GM18505 (cell line): ENCODE measurements around the gene PNPLA1.

Experiments
- ATAC-seq: cut with Tn5 transposase; IDR thresholded peaks from one replicate; pipeline ENCODE4 v1.9.1; 2021; ENCODE audit not compliant: unreplicated experiment
- POLR2A ChIP-seq: IDR thresholded peaks from 4 replicates; pipeline ENCODE4 v1.6.1; 2011; ENCODE audit warnings: borderline replicate concordance; ENCODE audit not compliant: insufficient read depth, insufficient read length; ENCODE audit errors: extremely low read depth

PNPLA1 gene

DNA sequence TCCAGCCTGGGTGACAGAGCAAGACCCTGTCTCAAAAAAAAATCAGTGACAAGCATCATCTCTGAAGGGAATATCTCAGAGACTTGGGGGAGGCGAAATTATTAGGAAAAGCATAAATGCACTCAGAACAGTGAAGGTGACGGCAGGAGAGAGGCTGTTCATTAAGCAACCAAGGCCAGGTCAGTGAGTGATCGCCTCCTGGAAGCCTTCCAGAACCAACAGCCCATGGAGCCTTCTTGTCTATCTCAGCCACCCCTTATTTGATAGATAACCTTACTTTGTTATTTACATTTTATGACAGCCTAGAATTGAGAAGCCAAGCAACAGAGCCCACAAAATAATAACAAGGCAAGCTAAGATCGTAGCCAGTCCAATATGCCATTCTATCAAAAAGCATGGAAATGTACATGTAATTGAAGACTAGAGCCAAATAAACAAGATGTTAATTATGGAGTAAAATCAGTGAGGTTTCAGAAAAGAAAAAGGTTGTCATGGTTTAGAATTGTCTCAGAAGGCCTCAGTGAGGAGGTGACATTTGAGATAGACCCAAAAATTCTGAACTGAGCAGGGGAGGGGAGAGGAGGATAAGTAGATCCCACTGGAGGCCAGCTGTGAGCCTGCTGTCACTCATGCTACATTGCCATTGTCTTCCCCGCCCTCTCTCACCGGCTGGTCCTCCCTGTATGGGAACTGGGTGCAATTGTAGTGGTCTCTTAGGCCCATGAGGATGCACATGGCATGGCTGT is 49.0 kb downstream of the PNPLA1 start:
- ATAC-seq, result no peak

DNA sequence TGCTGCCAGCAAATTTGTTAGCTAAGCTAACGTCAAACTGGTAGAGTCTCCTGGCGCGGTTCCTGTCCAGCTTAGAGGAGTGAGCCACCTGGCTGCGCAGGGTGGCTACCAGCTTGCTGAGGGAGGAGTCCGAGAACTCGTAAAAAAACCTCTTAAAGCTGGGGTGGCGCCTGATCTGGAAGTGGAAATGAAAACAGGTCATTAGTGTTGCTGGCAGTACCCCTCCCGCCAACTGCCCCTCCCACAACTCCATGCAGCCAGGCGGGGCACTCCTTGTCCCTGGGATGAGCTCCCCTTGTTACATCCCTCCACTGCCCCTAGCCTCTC is 49.5 kb downstream of the PNPLA1 start:
- no peak for ATAC-seq
- no peak for TF ChIP-seq POLR2A

More for the DNA sequence above, 49.0 kb downstream of the PNPLA1 start:
- TF ChIP-seq POLR2A, result no peak

DNA sequence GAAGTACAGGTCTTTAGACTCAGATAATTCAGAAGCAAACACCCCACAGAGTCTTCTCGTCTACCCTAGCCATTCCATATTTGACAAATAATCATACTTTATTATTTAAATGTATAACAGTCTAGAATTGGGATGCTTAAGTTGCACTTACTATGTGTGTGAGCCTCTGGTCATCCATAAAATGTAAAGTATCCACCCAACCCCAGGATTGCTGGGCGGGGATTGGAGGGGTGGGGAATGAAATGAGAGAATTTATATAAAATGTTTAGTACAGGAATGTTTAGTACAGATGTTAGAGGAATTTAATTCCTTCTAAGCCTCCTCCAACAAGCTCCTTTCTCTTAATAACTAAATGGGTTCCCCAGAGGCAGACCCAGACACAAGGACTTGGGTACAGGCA is 50.0 kb downstream of the PNPLA1 start:
- TF ChIP-seq POLR2A, result no peak
- ATAC-seq, result no peak

DNA sequence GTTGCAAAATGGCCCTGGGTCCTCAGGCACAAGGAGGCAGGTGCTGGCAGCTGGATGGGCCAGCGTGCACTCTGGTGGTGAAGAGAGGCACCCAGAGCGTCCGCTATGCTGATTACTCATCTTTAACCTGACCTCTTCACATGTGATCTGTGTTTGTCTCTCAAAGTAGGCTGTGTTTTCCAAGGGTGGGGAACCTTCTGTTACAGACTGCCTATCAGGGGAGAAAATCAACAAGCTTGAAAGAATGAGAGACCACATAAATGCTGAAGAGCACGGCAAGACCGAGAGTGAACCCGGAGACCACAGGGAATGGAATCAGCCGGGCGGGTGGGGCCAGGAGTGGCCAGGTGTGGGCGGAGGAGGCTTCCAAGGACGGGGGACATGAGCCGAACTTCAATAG is 50.6 kb downstream of the PNPLA1 start:
- ATAC-seq, result no peak
- no peak for TF ChIP-seq POLR2A

DNA sequence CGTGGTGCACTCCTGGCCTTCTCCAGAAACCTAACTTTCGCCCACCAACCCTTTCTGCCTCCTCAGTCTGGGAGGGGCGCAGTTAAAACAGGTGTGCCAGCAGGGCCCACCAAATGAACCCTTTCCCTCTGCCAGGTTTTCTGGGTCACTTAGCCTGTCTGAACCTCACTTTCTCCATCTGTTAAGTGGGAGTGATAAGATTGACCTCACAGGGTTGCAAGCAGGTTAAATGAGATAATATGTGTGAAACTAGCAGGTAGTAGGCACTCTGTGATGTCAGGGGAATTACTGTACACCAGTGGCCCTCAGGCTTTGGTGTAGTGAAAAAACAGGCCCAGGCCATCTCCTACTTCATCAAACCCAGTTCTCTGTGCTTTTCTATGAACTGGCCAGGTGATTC is 52.7 kb downstream of the PNPLA1 start:
- ATAC-seq, result no peak
- no peak for TF ChIP-seq POLR2A

DNA sequence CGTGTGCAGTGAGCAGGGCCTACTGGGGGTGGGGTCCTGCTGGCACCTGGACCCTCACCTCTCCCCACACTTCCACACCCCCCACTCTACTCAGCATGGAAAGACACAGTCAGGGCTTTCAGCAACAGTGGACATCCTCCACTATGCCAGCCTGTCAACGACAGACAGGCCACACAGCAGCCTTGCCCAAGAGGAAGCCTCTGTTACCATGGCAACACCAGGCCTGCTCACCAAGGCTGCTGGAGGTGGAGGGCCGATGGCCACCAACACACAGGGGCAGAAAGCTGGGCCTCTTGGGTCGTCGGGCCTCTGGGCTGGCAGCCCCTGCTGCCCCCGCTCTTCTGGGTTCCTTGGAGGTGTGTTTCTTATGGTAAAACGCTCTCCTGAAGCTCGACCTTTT is 53.2 kb downstream of the PNPLA1 start:
- ATAC-seq, result no peak
- TF ChIP-seq POLR2A, result no peak

DNA sequence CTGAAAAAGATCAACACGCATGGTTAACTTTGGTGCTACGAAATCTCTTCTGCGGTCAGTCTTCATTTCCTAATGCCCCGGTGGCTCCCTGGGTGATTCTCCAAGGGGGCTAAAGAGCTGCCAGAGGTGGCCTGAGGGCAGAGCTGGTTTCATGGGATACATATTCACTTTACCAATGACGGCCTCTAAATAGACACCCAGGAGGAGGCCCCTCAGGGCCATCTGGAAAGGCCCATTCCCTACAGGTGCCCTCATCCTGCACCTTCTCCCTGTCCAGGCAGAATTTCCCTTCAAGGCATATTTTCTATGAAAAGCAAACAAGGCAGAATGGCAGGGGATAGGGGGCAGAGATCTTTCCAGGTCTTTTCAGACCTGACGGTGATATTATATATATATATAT is 54.3 kb downstream of the PNPLA1 start:
- no peak for TF ChIP-seq POLR2A
- ATAC-seq, result no peak

DNA sequence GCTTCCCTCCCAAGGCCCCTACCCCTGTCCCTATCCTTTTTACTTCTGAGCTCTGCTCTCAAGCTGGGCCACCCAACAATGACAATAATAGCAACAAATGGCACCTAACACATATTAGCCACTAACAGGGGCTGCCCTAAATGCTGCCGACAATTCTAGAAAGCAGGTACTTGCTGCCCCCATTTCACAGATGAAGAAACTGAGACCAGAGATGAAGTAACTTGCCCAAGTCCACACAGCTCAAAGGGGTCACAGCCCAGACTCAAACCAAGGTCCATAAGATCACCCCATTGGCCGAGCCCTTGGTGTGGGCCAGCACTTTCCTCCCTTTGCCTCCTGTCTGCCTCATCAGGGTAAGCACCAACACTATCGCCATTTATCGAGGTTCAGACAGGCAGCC is 54.9 kb downstream of the PNPLA1 start:
- ATAC-seq, result no peak
- no peak for TF ChIP-seq POLR2A

DNA sequence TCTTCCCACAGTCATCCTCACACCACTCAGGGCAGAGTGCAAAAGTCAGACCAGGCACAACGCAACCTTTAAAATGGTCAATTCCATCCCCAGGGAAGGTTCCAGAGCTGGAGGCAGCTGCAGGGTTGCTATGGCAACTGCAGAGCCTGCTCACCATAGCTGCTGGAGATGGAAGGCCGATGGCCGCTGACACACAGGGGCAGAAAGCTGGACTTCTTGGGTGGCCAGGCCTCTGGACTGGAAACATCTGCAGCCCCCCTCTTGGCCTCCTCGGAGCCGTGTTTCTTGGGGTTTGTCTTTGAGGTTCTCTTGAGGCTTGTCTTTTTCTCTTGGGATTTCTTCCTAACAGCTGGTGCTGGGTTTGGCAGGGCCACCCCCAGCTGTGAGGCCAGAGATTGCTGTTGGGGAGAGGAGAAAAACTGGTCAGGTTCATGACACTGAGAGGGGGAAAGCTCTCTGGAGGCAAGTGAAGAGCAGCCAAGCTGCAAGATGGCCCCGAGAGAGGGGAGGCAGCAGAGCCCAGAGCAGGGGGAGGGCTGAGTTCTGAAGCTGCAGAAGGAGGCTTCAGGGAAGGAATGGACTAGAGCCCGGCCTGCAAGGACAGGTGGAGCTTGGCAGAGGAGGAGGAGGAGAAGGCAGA is 56.6 kb downstream of the PNPLA1 start:
- no peak for ATAC-seq

DNA sequence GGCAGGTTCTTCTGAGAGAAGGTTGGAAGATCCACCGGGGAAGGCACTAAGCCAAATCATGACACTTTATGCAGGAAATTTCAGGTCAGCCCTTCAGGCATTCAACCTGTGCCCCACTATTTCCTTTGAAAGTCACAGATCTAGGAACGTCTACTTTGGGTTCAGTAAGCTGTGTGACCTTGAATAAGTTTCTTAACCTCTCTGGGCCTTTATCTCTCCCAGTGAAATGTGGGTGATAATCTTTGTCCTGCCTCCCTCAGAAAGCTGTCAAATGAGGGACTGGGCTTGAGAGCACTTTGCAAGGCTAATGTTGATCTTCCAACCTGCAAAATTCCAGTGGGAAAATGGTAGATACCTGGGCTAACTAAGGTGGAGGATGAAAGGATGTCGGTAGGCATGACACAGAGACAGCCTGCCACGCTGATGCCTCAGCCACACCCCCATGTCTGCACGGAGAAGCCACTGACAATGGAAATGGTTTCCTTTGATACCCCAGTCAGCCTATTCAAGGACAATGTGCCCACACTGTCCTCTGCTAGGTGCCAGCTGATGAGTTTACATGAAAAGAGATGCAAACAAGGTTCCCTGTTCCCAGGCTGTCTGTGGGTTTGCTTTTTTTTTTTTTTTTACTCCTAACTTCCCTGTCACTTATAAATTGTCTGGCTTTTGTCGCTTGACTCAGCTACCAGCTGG is 57.5 kb downstream of the PNPLA1 start:
- ATAC-seq, result no peak
- TF ChIP-seq POLR2A, result no peak

More for the DNA sequence above, 56.6 kb downstream of the PNPLA1 start:
- no peak for TF ChIP-seq POLR2A

DNA sequence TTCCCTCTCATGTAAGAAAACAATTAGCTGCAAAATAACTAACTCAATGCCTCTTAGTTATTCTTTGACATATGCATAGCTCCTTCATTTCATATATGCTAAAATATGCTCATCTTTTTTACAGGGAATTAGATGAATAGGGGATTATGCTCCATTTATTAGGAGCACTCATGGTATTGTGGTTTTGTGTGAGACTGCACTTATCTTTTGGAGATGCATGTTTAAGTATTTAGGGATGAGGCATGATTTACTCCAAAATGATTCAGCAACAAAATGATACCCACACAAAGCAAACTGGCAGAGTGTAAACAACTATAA is 58.0 kb downstream of the PNPLA1 start:
- TF ChIP-seq POLR2A, result no peak
- no peak for ATAC-seq

DNA sequence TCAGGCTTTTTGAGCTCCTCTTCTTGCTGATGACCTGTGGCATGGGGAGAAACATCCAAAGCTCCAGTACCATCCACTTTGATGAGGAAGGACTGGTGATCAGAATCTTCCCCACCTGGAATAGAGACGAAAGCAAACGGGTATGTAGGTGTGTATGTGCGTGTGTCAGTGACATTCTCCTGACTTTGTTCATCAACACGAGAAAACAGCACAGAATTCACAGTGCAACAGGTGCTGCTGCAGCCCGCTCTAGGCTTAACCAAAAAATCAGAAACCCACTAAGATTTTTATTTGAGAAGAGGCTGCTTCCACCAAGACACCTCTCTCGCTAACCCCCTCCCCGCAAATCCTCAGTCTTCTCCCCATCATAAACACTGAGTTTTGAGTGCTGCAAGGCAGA is 58.7 kb downstream of the PNPLA1 start:
- no peak for ATAC-seq
- TF ChIP-seq POLR2A, result no peak

DNA sequence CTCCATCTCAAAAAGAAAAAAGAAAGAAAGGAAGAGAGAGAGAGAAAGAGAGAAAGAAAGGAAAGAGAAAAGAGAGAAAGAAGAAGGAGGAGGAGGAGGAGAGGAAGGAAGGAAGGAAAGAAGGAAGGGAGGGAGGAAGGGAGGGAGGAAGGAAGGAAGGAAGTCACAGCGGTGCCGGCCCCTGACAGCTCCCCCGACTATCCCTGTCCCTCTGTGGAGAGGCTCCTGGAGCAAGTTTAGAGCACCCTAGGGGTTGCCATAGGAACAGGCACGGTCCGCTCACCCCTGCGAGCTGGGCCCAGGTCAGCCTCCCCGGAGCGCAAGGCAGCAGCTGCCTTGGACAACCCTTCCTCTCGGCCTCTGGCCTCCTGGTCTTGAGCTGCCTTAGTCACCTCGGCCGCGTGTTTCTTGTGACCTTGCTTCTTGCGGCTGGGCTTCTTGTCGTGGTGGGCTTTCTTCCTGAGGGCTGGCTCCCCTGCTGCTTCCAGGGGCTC is 60.0 kb downstream of the PNPLA1 start:
- no peak for TF ChIP-seq POLR2A
- no peak for ATAC-seq

DNA sequence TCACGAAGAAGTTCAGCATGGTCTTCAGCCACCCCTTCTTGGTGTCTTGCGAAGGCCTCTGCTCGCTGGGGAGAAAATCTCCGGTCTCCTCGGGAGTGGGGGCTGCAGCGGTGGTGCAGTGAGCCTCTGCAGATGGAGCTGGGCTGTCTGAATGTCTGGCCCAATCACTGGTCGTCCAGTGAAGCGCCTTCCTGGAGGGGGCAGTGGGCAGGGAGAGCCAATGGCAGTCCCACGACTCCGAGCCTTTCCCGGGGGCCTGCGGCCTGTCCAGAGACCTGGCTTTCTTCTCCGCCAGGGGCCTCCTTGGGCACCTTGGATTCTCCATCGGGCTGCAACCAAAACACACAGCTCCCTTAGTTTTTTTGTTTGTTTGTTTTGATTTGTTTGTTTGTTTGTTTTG is 60.5 kb downstream of the PNPLA1 start:
- TF ChIP-seq POLR2A, result no peak
- ATAC-seq, result no peak
